A673 (cell line): ENCODE measurements around the gene PIGL.

Experiments used
- EZH2 ChIP-seq: fragments of 200-600 bp; sonication (generic); IDR thresholded peaks from 2 replicates; pipeline ENCODE4 v1.6.1; 2017; ENCODE audit warnings: borderline replicate concordance, low read depth, mild to moderate bottlenecking, mixed read lengths, antibody characterized with exemption, low read length; ENCODE audit not compliant: poor library complexity, severe bottlenecking
- TF ChIP-seq, protein P1 (sequence below): fragments of 300-800, 200-600 bp; sonication (generic); conservative IDR thresholded peaks from 2 replicates; pipeline ENCODE4 v1.5.1; 2017; ENCODE audit warnings: low read depth, mild to moderate bottlenecking, antibody characterized with exemption, low read length, moderate library complexity, mixed read lengths

DNA sequence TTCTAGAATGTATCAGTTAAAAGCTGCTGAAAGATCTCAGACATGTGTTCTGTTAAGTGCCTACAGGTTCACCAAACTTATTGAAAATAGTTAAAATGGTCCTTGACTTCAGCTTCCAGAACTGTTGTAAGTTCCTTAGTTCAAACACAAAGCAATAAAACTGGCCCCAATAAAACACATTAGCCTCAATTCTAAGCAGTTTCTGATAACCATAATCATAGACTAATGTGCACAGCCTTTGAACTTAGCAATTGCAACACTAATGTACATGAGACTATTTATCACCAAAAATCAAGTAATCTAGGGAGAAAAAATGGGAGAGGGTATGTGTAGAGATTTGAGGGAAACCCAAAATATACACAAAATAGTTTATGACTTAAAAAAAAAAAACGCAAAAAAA, 15.4 kb downstream of the PIGL start:
- TF ChIP-seq, protein P1, sequence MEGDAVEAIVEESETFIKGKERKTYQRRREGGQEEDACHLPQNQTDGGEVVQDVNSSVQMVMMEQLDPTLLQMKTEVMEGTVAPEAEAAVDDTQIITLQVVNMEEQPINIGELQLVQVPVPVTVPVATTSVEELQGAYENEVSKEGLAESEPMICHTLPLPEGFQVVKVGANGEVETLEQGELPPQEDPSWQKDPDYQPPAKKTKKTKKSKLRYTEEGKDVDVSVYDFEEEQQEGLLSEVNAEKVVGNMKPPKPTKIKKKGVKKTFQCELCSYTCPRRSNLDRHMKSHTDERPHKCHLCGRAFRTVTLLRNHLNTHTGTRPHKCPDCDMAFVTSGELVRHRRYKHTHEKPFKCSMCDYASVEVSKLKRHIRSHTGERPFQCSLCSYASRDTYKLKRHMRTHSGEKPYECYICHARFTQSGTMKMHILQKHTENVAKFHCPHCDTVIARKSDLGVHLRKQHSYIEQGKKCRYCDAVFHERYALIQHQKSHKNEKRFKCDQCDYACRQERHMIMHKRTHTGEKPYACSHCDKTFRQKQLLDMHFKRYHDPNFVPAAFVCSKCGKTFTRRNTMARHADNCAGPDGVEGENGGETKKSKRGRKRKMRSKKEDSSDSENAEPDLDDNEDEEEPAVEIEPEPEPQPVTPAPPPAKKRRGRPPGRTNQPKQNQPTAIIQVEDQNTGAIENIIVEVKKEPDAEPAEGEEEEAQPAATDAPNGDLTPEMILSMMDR = no peak
- no peak for TF ChIP-seq EZH2
